ENCODE measurements around the gene TCF7L2.

DNA sequence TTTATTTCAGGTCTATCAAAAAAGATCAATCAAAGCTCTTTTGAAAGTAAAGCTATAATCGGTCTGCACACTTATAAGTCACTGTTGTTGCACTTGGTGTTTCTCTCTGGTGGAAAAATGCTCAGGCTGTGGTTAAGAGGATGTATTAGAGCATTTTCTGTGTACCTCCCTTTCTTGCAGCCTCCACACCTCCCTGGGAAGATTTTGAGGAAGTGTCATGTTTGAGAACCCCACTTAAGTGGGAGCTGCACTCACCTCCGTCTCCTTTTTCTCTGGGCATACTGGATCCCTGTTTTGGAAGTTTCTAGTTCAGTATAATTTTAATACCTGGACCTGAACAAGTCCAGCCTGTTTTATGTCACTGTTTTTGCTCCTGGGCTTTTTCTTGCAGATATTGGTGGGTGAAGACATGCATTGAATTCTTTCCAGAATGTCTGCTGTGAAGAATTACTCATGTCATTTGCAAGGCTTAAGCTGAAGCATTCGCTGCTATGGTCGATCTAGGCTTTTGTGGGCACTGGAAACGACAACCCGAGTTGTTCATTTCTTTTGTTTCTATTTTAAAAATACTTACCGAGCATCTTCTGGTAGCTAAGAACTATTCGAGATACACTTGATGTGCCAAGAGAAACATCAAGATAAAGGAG is 36.6 kb downstream of the TCF7L2 start:
- TF ChIP-seq, protein P1, sequence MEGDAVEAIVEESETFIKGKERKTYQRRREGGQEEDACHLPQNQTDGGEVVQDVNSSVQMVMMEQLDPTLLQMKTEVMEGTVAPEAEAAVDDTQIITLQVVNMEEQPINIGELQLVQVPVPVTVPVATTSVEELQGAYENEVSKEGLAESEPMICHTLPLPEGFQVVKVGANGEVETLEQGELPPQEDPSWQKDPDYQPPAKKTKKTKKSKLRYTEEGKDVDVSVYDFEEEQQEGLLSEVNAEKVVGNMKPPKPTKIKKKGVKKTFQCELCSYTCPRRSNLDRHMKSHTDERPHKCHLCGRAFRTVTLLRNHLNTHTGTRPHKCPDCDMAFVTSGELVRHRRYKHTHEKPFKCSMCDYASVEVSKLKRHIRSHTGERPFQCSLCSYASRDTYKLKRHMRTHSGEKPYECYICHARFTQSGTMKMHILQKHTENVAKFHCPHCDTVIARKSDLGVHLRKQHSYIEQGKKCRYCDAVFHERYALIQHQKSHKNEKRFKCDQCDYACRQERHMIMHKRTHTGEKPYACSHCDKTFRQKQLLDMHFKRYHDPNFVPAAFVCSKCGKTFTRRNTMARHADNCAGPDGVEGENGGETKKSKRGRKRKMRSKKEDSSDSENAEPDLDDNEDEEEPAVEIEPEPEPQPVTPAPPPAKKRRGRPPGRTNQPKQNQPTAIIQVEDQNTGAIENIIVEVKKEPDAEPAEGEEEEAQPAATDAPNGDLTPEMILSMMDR (IDR thresholded peaks at IDR 0.05), result no peak
- no peak for TF ChIP-seq POLR2A (IDR thresholded peaks at IDR 0.05)
- TF ChIP-seq POLR2AphosphoS5 (IDR thresholded peaks at IDR 0.05; ENCODE audit: insufficient read depth in 1 of 2, low read depth in 1 of 2), result no peak
